PC-3 (cell line): Measurements from ENCODE around the gene ZYG11B. TPM values are rescaled to one million over a fixed set of nuclear protein-coding genes. Genes with fewer than 3 reads are reported as not detected.
A peak's percentile ranks its signal among the peaks of the same experiment; 100 is the strongest.
"Not testable (repeated sequence)": the region's sequence is repeated elsewhere in the genome, so short reads cannot be mapped to it uniquely, and the experiment has no call there.

Experiments
- ATAC-seq: fragments of 200-7000 bp; cut with Tn5 transposase; 2 replicates; pipeline ENCODE4 v1.9.1; 2020; ENCODE audit warnings: mild to moderate bottlenecking, moderate library complexity
- BruUV-seq: library from RNA; stranded (reverse); fragments of 400-500 nt; replicated peaks from 2 replicates; lab custom pipeline; 2021; lab: Mats Ljungman, UMichigan
- CTCF ChIA-PET: fragments of 300-600 bp; sonication (Branson Sonifier 250); formaldehyde crosslinking; loops from one replicate; lab custom pipeline; 2022; ENCODE audit warnings: antibody characterized with exemption; lab: Charles Lee
- POLR2A ChIA-PET: fragments of 300-600 bp; sonication (Branson Sonifier 250); formaldehyde crosslinking; loops from one replicate; lab custom pipeline; 2022; ENCODE audit warnings: antibody characterized with exemption; ENCODE audit not compliant: unreplicated experiment; lab: Charles Lee
- DNase-seq: peaks from one replicate; pipeline ENCODE4 v3.0.0-alpha.2; 2015
- H2AFZ ChIP-seq: fragments of 300-600 bp; sonication (generic); 2 replicates; pipeline ENCODE4 v1.6.0; 2016; ENCODE audit warnings: antibody characterized with exemption, low read length
- H3F3A ChIP-seq: fragments of 300-600 bp; sonication (generic); one replicate; pipeline ENCODE4 v1.6.0; 2017; ENCODE audit warnings: antibody characterized with exemption, low read length, control low read depth, mild to moderate bottlenecking; ENCODE audit not compliant: unreplicated experiment
- H3K27ac ChIP-seq: fragments of 300-600 bp; sonication (generic); 2 replicates; pipeline ENCODE4 v1.5.1; 2016; ENCODE audit warnings: mild to moderate bottlenecking, low read length
- H3K27me3 ChIP-seq: fragments of 300-600 bp; sonication (generic); 2 replicates; pipeline ENCODE4 v1.6.1; 2016; ENCODE audit warnings: low read length, mixed read lengths
- H3K36me3 ChIP-seq: fragments of 300-600 bp; sonication (generic); 2 replicates; pipeline ENCODE4 v1.6.1; 2016; ENCODE audit warnings: low read depth, mixed run types, low read length, mixed read lengths
- H3K4me1 ChIP-seq: fragments of 300-600 bp; sonication (generic); 2 replicates; pipeline ENCODE4 v1.5.1; 2016; ENCODE audit warnings: low read length; ENCODE audit not compliant: insufficient read depth
- H3K4me2 ChIP-seq: fragments of 300-600 bp; sonication (generic); 2 replicates; pipeline ENCODE4 v1.6.0; 2016; ENCODE audit warnings: low read length
- H3K4me3 ChIP-seq: fragments of 300-600 bp; sonication (generic); 2 replicates; pipeline ENCODE4 v1.5.1; 2016; ENCODE audit warnings: mild to moderate bottlenecking, low read length, mixed read lengths
- H3K79me2 ChIP-seq: fragments of 300-600 bp; sonication (generic); 2 replicates; pipeline ENCODE4 v1.6.1; 2017; ENCODE audit warnings: low read length, mixed read lengths
- H3K9ac ChIP-seq: fragments of 300-600 bp; sonication (generic); 2 replicates; pipeline ENCODE4 v1.6.0; 2016; ENCODE audit warnings: mild to moderate bottlenecking, low read length
- H3K9me2 ChIP-seq: fragments of 300-600 bp; sonication (generic); replicated peaks from 2 replicates; pipeline ENCODE4 v1.6.1; 2016; ENCODE audit warnings: mixed run types, low read length, mixed read lengths
- H3K9me3 ChIP-seq: fragments of 300-600 bp; sonication (generic); 2 replicates; pipeline ENCODE4 v1.6.1; 2016; ENCODE audit warnings: low read length, mixed read lengths
- H4K20me1 ChIP-seq: fragments of 300-600 bp; sonication (generic); 2 replicates; pipeline ENCODE4 v1.6.1; 2016; ENCODE audit warnings: low read length, mixed read lengths
- EZH2 ChIP-seq: fragments of 300-600 bp; sonication (generic); IDR thresholded peaks from one replicate; pipeline ENCODE4 v1.6.1; 2017; ENCODE audit warnings: antibody characterized with exemption, mild to moderate bottlenecking, low read length; ENCODE audit not compliant: unreplicated experiment
- EZH2phosphoT487 ChIP-seq: fragments of 300-600 bp; sonication (generic); IDR thresholded peaks from 2 replicates; pipeline ENCODE4 v1.6.1; 2018; ENCODE audit warnings: mild to moderate bottlenecking, antibody characterized with exemption, low read length, borderline replicate concordance
- intact Hi-C: fragments of 100-400 bp; cut with micrococcal nuclease; formaldehyde crosslinking; loops from 2 replicates; pipeline ENCODE4 v1.9.0; 2023
- total RNA-seq: library from RNA; depleted of rRNA; stranded (reverse); fragments of >200 nt; gene quantifications from 2 replicates; pipeline ENCODE4 v1.2.3, GENCODE V29; 2014
- TF ChIP-seq, protein P1 (sequence below): fragments of 300-600 bp; sonication (generic); conservative IDR thresholded peaks from 2 replicates; pipeline ENCODE4 v1.5.1; 2017; ENCODE audit warnings: antibody characterized with exemption, low read depth, mild to moderate bottlenecking, low read length

The ZYG11B gene
- total RNA-seq, 1 experiment from 2014 or later, result 23.4 TPM

DNA sequence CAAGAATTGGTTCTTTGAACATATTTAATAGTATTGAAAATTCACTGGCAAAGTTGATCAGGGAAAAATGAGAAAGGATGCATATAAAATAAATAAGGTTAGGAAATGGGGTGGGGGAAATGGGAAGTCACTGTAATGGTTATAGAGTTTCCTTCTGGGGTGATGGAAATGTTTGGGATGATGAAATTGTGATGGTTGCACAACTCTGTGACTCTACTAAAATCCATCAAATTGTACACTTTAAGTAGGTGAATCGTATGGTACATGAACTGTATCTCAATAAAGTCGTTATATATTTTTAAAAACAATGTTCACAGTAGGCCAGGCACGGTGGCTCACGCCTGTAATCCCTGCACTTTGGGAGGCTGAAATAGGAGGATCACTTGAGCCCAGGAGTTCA, 59.9 kb downstream of the ZYG11B start:
- Histone ChIP-seq H3K79me2 (no peaks in the 10 kb centered on the region), H3K36me3 (peaks cover 10% of the 10 kb centered on the region; the same call in 1 of the 2 replicates), H3K4me2 (no peak overlapping the region), H3F3A (no peaks in the 10 kb centered on the region), H3K9ac (no peak overlapping the region), H3K27me3 (no peaks in the 10 kb centered on the region), H3K27ac (no peak overlapping the region), H3K4me3 (no peak overlapping the region), H2AFZ (no peak overlapping the region), H3K4me1 (no peaks in the 10 kb centered on the region), H4K20me1 (no peaks in the 10 kb centered on the region), H3K9me2 (no peaks in the 10 kb centered on the region), H3K9me3 (no peaks in the 10 kb centered on the region)
- BruUV-seq, result TSS peak; percentile 21
- no peak for DNase-seq
- no peak for ATAC-seq
- ChIA-PET POLR2A (no interaction called here), CTCF (no interaction called here)
- TF ChIP-seq, protein P1, sequence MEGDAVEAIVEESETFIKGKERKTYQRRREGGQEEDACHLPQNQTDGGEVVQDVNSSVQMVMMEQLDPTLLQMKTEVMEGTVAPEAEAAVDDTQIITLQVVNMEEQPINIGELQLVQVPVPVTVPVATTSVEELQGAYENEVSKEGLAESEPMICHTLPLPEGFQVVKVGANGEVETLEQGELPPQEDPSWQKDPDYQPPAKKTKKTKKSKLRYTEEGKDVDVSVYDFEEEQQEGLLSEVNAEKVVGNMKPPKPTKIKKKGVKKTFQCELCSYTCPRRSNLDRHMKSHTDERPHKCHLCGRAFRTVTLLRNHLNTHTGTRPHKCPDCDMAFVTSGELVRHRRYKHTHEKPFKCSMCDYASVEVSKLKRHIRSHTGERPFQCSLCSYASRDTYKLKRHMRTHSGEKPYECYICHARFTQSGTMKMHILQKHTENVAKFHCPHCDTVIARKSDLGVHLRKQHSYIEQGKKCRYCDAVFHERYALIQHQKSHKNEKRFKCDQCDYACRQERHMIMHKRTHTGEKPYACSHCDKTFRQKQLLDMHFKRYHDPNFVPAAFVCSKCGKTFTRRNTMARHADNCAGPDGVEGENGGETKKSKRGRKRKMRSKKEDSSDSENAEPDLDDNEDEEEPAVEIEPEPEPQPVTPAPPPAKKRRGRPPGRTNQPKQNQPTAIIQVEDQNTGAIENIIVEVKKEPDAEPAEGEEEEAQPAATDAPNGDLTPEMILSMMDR, result no peak
- no peak for TF ChIP-seq EZH2phosphoT487
- TF ChIP-seq EZH2, result no peak
- intact Hi-C loops, result no loop called here

- intact Hi-C loops, H3K9ac ChIP-seq, H3K4me2 ChIP-seq, H3F3A ChIP-seq, H3K79me2 ChIP-seq, H2AFZ ChIP-seq, H3K9me3 ChIP-seq, H3K9me2 ChIP-seq, H3K4me3 ChIP-seq, BruUV-seq, ATAC-seq, DNase-seq, H3K27me3 ChIP-seq, H3K27ac ChIP-seq, POLR2A ChIA-PET, H3K4me1 ChIP-seq, H4K20me1 ChIP-seq: not testable (repeated sequence)
- CTCF ChIA-PET, result interaction anchor here (0.6 kb wide), 1 partner anchor 40 kb away, joined by 3 read pairs; no protein-coding TSS in a partner anchor
- H3K36me3 ChIP-seq, result peaks cover 10% of the 10 kb centered on the region; the same call in 1 of the 2 replicates
Measured at GRCh38 chr1:52790429-52790828, 64.2 kb downstream of the ZYG11B start.

DNA sequence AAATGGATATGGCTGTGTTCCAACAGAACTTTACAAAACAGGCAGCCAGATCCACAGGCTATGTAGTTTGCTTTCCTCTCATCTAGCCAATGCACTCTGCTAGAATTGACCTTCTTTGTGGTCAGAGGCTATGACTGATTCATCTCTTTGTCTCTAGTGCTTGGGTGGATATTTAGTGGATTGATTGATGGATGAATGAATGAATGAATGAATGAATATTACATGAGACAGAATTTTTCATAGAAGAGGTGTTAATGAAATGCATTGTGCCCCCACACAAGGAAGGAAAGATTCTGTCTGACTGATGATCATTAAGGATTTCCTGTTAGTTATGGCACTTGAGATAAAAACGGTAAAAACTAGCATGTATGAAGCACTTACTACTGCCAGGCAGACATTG, 65.8 kb downstream of the ZYG11B start:
- Histone ChIP-seq H3K4me3 (no peak overlapping the region), H3K4me1 (no peaks in the 10 kb centered on the region), H4K20me1 (no peaks in the 10 kb centered on the region), H3K9ac (no peak overlapping the region), H3K27me3 (no peaks in the 10 kb centered on the region), H3K27ac (no peak overlapping the region), H3K9me2 (no peaks in the 10 kb centered on the region), H3K79me2 (no peaks in the 10 kb centered on the region), H3K9me3 (no peaks in the 10 kb centered on the region), H3K4me2 (no peak overlapping the region), H3F3A (no peaks in the 10 kb centered on the region), H3K36me3 (peaks cover 18% of the 10 kb centered on the region), H2AFZ (no peak overlapping the region)
- POLR2A ChIA-PET, result no interaction called here
- no peak for ATAC-seq
- no TSS peak for BruUV-seq
- intact Hi-C loops, result no loop called here
- DNase-seq, result peak; percentile 4
- CTCF ChIA-PET, result no interaction called here
- TF ChIP-seq, protein P1, result no peak
- TF ChIP-seq EZH2 (no peak), EZH2phosphoT487 (no peak)

DNA sequence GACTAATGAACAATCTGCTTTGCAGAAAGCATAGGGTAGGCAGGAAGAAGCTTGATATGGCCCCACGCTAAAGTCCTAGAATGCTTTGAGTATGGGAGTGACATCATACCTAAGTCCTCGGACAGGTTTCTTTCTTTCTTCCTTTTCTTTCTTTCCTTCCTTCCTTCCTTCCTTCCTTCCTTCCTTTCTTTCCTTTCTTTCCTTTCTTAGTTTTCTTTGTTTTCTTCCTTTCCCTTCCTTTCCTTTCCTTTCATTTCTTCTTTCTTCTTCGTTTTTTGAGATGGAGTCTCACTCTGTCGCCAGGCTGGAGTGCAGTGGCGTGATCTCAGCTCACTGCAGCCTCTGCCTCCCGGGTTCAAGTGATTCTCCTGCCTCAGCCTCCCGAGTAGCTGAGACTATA, 67.5 kb downstream of the ZYG11B start:
- H3K9ac ChIP-seq, CTCF ChIA-PET, BruUV-seq: not testable (repeated sequence)

More for the DNA sequence above, 67.5 kb downstream of the ZYG11B start:
- POLR2A ChIA-PET, H3K4me2 ChIP-seq, intact Hi-C loops, H3K79me2 ChIP-seq, ATAC-seq, H3K9me2 ChIP-seq, DNase-seq, H3K9me3 ChIP-seq, H4K20me1 ChIP-seq, H3K27me3 ChIP-seq, H3K27ac ChIP-seq, H3K4me1 ChIP-seq, H3K4me3 ChIP-seq, H2AFZ ChIP-seq, H3F3A ChIP-seq: not testable (repeated sequence)
- peaks cover 18% of the 10 kb centered on the region for H3K36me3 ChIP-seq
